GM21723 (cell line): ENCODE measurements around the gene AGMAT.

Experiments
- ATAC-seq: cut with Tn5 transposase; IDR thresholded peaks from one replicate; pipeline ENCODE4 v1.9.1; 2021; ENCODE audit warnings: mild to moderate bottlenecking, moderate library complexity; ENCODE audit not compliant: unreplicated experiment

The AGMAT gene

GRCh38 chr1:15570861-15571260 is 14.0 kb downstream of the AGMAT start:
- no peak for ATAC-seq

DNA sequence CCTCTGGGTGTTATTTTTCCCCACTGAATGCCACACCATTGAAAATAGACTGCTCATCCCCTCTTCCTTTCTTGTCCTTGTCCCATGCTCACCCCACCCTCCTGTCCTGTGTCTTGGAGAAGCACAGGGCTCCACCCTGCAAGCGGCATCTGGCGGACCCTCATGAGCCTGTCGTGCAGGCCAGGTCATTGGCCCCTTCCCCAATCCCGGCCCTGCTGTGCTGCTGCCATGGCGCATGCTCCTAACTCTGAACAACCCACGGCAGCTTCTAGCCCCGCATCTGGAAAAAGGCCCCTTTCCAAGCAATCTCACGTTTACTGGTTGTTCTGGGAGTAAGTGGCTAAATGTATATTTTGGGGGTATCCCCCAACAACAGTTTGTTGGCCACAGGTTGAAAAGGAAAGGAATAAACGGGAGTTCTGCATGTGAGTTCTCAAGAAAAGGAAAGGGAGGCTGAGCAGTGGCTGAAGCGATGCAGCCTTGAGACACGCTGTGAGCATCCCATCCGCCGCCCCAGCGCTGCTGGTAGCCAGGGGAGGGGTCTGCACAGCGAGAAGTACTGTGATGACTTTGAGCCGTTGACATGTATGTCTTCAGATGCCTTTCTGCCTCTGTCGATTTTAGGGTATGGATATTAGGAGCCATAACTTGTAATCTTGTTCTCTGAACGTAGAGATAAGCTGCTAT is 16.3 kb downstream of the AGMAT start:
- no peak for ATAC-seq

- ATAC-seq, result no peak
These were observed 25.6 kb downstream of the AGMAT start for GRCh38 chr1:15559189-15559810.

GRCh38 chr1:15558516-15558915 is 26.3 kb downstream of the AGMAT start:
- ATAC-seq, result no peak

GRCh38 chr1:15557594-15557993 is 27.3 kb downstream of the AGMAT start:
- ATAC-seq, result no peak

- ATAC-seq, result no peak
These were observed 27.8 kb downstream of the AGMAT start for GRCh38 chr1:15557008-15557407.

DNA sequence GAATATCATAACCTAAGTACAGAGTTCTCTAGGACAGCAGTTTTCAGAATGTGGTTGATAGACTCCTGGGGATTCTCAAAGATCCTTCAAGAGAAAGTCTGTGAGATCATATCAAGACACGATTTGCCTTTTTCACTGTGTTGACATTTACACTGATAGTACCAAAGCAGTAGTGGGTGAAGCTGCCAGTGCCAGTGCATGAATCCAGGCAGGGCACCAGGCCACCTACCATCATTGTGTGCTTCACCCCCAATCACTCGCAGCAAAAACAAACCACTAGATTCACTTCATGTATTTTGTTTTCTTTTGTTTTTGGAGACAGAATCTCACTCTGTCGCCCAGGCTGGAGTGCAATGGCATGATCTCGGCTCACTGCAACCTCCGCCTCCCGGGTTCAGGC is 34.3 kb downstream of the AGMAT start:
- ATAC-seq, result no peak

- no peak for ATAC-seq
These were observed 38.2 kb downstream of the AGMAT start for GRCh38 chr1:15546641-15547040.

- ATAC-seq, result no peak
These were observed 41.0 kb downstream of the AGMAT start for GRCh38 chr1:15543589-15544568.

DNA sequence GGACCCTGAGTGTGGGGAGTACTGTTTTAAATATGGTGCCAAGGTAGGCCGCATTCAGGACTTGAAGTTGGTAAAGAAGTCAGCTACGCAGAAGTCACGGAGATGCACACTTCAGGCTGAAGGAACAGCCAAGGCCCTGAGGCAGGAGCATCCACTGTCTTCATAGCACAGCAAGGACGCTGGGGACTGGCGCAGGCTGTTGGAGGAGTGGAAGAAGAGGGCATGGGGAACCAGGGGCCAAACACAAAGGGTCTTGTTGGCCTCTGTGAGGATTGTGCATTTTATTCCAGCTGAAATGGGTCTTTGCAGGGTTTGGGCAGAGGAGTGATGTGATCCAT is 41.6 kb downstream of the AGMAT start:
- no peak for ATAC-seq

DNA sequence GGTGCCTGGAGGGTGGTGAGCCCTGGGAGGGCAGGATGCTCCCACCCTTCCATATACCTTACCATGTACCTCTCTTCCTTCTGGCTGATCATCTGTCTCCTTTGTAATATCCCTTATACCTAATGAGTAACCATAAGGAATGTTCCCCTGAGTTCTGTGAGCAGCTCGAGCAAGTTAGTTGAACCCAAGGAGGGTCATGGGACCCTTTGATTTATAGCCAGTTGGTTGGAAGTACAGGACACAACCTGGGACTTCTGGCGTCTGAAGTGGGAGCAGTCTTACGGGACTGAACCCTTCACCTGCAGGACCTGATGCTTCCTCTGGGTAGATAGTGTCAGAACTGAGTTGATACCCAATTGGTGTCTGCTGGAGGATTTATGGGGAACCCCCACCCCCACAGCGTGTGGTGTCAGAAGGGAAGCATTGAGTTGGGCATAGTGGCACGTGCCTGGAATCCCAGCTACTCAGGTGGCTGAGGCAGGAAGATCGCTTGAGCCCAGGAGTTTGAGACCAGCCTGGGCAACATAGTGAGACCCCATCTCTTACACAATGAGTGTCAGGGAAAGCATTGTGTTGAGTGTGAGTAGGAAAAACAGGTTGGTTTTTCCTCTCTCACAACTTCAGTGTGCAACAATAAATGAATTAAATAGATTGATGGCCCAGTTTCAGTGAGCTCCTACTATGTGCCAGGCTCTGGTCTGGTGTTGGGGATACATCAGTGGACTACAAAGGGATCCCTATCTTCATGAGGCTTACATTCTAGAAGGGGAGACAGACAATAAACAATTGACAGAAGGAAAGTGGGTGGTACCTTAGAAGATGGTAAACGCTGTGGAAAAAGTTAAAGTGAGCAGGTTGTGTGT is 42.2 kb downstream of the AGMAT start:
- no peak for ATAC-seq

DNA sequence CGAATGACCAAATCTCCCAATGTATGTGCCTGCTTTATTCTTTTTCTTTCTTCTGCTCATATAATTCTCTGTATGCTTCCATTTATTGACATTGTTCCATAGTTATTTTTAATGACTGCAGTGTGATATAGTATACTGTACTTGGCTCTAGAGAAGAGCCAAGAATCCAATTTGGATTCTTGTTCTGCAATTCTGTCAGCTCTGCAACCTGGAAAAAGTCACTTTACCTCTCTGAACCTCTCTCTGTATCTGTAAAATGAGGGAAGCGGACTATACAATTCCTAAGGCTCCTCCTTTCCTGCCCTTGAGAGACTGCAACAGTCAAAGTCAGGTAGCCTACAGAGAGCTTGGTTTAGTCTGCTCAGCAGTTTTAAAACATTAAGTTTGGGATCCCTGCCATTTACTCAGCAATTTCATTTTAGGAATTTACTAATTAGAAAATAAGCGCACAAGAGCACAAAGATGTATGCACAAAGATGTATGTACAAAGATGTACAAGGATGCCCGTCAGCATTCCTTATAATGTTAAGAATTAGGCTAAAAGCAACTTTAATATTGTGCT is 43.5 kb downstream of the AGMAT start:
- ATAC-seq, result no peak

DNA sequence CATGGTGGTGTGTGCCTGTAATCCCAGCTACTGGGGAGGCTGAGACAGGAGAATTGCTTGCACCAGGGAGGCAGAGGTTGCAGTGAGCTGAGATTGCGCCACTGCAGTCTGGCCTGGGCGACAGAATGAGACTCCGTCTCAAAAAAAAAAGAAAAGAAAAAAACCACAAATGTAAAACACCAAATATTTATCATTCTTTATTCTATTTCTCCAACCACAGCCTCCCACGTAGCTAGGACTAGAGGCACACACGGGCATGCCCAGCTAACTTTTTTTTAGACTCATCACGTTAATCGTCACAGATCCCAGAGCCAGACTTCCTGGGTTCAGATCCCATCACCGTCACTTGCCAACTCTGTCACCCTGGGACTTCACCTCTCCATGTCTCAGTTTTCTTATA is 44.7 kb downstream of the AGMAT start:
- ATAC-seq, result no peak

GRCh38 chr1:15538771-15539170 is 46.1 kb downstream of the AGMAT start:
- no peak for ATAC-seq

GRCh38 chr1:15531682-15532081 is 53.2 kb downstream of the AGMAT start:
- ATAC-seq, result no peak

DNA sequence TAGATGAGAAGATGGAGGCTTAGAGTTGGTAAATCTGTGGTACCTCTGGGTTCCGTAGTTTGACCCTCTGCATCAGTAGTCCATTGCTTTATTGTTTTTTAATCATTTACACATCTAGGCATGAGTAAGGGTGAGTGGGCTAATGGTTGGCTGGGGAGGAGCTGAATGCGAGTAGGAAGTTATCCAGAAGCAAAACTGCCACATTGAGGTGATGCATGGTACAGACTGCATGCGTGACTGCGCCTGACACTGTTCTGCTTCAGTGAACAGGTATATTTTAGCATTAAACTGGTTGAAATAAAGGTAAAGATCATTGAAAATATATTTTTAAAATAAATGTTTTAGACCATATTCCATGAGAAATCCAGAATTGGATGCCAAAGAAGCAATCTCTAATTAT is 53.8 kb downstream of the AGMAT start:
- no peak for ATAC-seq

DNA sequence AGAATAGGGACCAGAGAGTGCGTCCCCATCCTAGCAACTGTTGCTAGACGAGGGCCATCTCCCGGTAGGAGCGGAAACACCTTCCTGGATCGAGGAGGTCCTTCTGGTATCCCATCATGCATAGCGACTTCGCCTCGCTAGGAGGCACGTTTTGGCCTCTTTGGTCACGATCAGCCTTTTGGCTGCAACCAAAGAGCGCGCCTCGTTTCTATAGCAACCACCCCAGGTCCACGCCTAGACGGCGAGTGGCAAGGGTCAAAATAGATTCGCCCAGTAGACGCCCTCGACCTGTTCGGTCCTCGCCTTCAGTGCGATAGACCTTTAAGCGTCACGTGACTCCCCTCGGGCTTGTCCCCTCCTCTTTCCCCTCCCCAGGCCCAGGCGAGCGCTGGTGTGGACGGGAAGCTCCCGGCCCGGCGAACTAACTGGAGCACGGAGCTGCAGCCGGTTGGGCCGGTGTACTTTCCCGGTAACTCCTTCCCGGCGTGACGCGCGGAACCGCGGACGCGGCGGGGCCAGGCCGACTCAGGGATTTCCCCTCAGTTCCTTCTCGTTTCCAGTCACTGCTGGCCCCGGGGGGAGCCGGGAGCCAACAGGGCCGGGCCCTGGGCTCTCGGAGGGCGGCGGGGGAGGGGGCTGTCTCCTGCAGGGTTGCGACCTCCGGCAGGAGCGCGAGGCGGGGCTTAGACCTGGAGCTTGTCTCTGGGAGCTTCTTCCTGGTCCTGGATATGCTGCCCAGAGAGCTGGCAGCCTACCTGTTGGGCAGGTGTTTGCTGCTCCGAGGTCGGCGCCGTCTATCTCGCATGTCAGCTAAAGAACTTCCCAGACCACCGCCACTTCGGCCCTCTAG is 58.1 kb downstream of the AGMAT start, which contains the start of gene DNAJC16:
DNAJC16 (plus strand) TSS at position 359 of the 850 bp plus-strand sequence. CDS start 2,258 bp downstream, outside the sequence.
- peak; percentile 69 for ATAC-seq

GRCh38 chr1:15526021-15526489 is 58.8 kb downstream of the AGMAT start:
- ATAC-seq, result no peak
